Erythroblast (primary cell): Measurements from ENCODE around the gene LCE3B.

ENCODE experiments used
- GATA1 ChIP-seq: IDR thresholded peaks from 2 replicates; pipeline ENCODE4 v1.6.1; 2011; ENCODE audit warnings: low read depth, mild to moderate bottlenecking, control low read depth, low read length, moderate library complexity
- POLR2A ChIP-seq: IDR thresholded peaks from 2 replicates; pipeline ENCODE4 v1.6.1; 2011; ENCODE audit warnings: mild to moderate bottlenecking, low read length

DNA sequence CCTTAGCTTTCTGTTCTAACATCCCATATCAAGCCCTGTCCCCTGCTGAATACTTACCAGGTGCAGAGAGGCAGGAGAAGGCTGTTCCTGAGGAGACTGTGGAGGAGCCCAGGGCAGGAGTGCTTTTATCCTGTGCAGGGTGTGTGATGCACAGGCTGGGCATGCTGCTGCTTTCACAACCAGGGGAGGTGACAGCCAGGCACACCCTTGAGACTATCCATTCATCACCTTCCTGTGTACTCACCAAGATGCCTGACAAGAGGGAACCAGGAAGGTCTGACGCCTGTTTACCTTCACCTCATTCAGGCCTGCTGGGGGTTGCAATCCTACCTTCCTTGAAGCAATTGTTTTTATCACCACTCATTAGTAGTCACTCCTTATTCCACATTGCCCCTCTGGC lies 46.9 kb upstream of the LCE3B start, which contains the start of gene LCE3E:
- no peak for TF ChIP-seq POLR2A
- TF ChIP-seq GATA1, result no peak
